Activated naive CD4-positive, alpha-beta T cell treated with anti-CD3 and anti-CD28 coated beads, Interleukin-2, amount 50 U/mL, for 72 hours (primary cell): ENCODE results near the gene DR1. TPM values are rescaled to one million over a fixed set of nuclear protein-coding genes. Genes with fewer than 3 reads are reported as not detected.
"Not testable (repeated sequence)": the region's sequence is repeated elsewhere in the genome, so short reads cannot be mapped to it uniquely, and the experiment has no call there.

ENCODE experiments used
- ATAC-seq, 2 donors: fragments of 150-1000 bp; cut with Tn5 transposase; 2 replicates each; pipeline ENCODE4 v1.10.0; 2021; ENCODE audit warnings: mild to moderate bottlenecking in 2 of 2, moderate library complexity in 2 of 2
- DNase-seq, 2 donors: peaks; one replicate each; pipeline ENCODE4 v3.0.0; 2021 to 2022; ENCODE audit warnings: low spot score in 2 of 2
- H3K27ac Mint-ChIP-seq, 2 donors: one replicate each; pipeline ENCODE4 v1.8.0; 2022; ENCODE audit warnings: mild to moderate bottlenecking in 2 of 2, mixed read lengths in 2 of 2
- H3K36me3 Mint-ChIP-seq, 2 donors: one replicate each; pipeline ENCODE4 v1.8.0; 2022; ENCODE audit warnings: mixed read lengths in 2 of 2
- H3K9me3 Mint-ChIP-seq, 2 donors: one replicate each; pipeline ENCODE4 v1.8.0; 2022; ENCODE audit warnings: mixed read lengths in 2 of 2
- total RNA-seq, 2 donors: library from RNA; stranded (reverse); gene quantifications; one replicate each; pipeline ENCODE4 v1.2.3, GENCODE V29; 2022

Gene DR1
- total RNA-seq, 2 donors from 2014 or later = 78.8 to 93.0 TPM

GRCh38 chr1:93331412-93331811, 14.3 kb upstream of the DR1 start:
- DNase-seq (no peak), ATAC-seq (no peak)
- Mint-ChIP-seq H3K27ac (no peak overlapping the region), H3K36me3 (peaks cover 0 to 2% of the 10 kb centered on the region in 2 donors), H3K9me3 (no peaks in the 10 kb centered on the region)

GRCh38 chr1:93332368-93332767, 13.3 kb upstream of the DR1 start:
- H3K9me3 Mint-ChIP-seq = no peaks in the 10 kb centered on the region
- no peak overlapping the region for H3K27ac Mint-ChIP-seq
- ATAC-seq (no peak), DNase-seq (no peak)
- H3K36me3 Mint-ChIP-seq = peaks cover 0 to 11% of the 10 kb centered on the region in 2 donors

DNA sequence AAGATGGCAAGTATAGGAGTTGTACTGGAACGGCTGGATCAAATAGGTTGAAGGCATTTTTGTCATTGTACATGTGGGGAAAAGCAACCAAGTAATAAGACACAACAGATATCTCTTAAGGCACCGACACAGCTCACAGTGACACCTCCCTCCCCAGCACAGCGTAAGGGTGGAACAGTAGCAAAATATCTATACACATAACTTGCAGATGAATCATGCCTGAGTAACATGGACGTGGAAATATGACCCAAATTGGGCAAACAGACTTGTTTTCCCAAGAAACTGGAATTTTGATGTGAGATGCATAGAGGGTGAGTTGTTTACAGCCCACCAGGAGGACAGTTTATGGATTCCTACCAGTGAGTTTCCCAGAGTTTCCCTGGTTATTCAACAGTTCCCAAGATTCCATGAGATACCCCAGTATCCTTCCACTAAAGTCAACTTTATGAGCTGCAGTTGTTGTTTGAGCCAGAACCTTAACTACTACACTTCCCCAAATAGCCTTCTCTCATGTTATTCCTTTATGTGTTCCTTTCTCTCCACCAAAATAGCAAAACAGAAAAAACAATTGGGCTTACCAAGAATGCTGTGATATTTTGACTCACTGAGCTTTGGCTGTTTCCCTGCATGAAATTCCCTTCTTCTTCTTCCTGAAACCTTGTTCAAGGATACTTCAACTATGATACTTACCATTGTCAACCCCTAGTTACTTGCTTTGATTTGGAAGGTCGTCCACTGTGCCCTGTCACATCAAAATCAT, 7.1 kb upstream of the DR1 start:
- H3K36me3 Mint-ChIP-seq = peaks cover 0 to 27% of the 10 kb centered on the region in 2 donors
- no peaks in the 10 kb centered on the region for H3K9me3 Mint-ChIP-seq

GRCh38 chr1:93339171-93339697, 6.5 kb upstream of the DR1 start:
- DNase-seq = no peak
- H3K36me3 Mint-ChIP-seq = peaks cover 0 to 27% of the 10 kb centered on the region in 2 donors

More for the DNA sequence above, 7.1 kb upstream of the DR1 start:
- H3K27ac Mint-ChIP-seq = no peak overlapping the region
- ATAC-seq (no peak), DNase-seq (no peak)

DNA sequence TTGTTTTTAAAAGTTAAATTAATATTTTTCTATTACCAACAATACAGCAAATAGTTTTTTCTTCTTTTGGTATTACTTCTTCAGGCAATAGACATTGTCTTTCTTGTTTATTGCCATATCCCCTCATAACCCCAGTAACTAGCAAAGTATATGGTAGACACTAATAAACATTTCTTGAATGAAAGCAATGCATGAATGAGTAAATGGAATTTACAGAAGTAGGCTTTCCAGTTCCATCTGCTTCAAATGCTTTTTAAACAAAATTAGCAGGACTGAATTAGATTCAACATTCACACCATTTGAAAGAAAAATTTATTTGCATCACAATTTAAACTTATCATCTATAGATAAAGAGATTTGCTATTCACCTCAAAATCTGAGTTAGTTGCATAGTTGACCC, 5.6 kb upstream of the DR1 start:
- Mint-ChIP-seq H3K36me3 (peaks cover 1 to 27% of the 10 kb centered on the region in 2 donors), H3K27ac (no peak overlapping the region), H3K9me3 (no peaks in the 10 kb centered on the region)
- no peak for DNase-seq
- no peak for ATAC-seq

More at GRCh38 chr1:93339171-93339697, 6.5 kb upstream of the DR1 start:
- ATAC-seq = no peak
- Mint-ChIP-seq H3K9me3 (no peaks in the 10 kb centered on the region), H3K27ac (no peak overlapping the region)

DNA sequence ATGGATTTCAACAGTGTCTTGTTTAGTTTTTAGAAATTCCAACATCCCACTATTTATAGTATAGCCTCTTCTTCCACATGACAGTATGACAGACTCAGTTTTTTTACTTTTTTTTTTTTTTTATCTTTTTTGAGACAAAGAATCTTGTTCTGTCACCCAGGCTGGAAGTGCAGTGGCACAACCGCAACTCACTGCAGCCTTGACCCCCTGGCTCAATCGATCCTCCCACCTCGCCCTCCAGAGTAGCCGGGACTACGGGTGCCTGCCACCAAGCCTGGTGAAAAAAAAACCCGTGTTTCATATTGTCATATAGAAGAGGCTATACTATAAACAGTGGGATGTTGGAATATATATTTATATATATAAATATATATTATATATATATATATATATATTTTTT, 1.2 kb upstream of the DR1 start:
- ATAC-seq = no peak
- DNase-seq = no peak
- H3K9me3 Mint-ChIP-seq = no peaks in the 10 kb centered on the region
- peaks cover 27 to 34% of the 10 kb centered on the region in 2 donors for H3K36me3 Mint-ChIP-seq
- no peak overlapping the region for H3K27ac Mint-ChIP-seq

- no peak for DNase-seq
- Mint-ChIP-seq H3K9me3 (no peaks in the 10 kb centered on the region), H3K27ac (peak overlapping the region; percentile 96 to 97), H3K36me3 (peaks cover 32 to 36% of the 10 kb centered on the region in 2 donors)
- peak; percentile 17 for ATAC-seq
Measured at GRCh38 chr1:93344886-93345632, 648 bp upstream of the DR1 start.

GRCh38 chr1:93346421-93346993, 800 bp downstream of the DR1 start:
- Mint-ChIP-seq H3K9me3 (no peaks in the 10 kb centered on the region), H3K36me3 (peaks cover 36% of the 10 kb centered on the region in 2 donors), H3K27ac (peak overlapping the region; percentile 97 to 99)
- DNase-seq = peak in 1 of 2 donors; percentile 35
- peak; percentile 36 to 53 for ATAC-seq

DNA sequence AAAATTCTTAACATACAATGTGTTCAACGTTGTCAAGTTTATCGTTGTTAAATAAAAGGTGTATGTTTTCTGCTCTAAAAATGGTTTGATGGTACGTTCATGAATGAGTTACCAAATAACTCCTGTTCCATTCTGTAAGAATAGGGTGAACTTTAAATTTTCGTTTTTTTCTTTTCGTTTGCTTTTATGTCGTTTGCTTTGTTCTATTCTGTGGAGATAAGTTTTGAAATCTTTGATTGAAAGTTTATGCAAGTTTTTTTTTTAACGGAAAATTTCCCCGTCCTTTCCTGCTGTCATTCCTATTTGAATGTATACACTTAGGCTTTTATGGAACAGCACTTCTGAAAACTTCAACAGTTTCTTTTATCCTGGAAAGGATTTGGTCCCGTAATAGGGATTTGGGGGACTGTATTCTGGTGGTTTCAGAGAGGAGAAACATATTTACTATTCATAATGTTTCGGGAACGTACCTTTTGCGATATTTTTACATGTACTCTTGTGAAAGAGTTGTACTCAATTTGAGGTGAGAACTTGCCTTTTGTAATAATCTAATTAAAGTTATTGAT, 1.7 kb downstream of the DR1 start:
- peak overlapping the region; percentile 97 to 99 for H3K27ac Mint-ChIP-seq
- DNase-seq = no peak
- ATAC-seq = no peak
- peaks cover 36% of the 10 kb centered on the region in 2 donors for H3K36me3 Mint-ChIP-seq
- no peaks in the 10 kb centered on the region for H3K9me3 Mint-ChIP-seq

DNA sequence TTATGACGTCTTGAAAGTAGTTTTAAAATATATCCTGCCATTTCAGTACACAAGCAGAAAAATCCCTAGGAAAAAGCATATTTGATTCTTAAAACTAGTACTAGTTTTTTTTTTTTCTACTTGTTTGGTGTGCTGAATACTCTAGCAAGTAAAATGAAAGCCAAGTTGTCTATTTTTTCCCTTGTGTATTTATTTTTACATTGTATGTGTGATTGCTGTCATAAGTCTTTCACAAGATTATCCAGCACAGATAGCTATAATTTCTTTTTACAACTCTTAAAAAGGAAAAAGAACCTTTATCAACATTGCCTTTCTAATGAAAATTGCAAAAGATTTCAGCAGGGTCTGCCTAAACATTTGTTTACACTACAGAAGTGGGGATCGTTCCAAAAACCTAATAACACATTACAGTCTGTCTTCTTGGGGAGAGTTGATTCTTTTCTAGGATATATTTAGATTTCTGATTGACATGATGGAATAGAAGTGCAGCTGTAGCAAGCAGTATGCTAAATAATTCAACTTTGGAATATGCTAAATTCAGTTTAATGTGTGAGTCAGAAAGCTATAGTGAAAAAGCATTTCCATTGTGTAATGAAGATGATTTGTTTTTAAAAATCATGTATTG, 2.5 kb downstream of the DR1 start:
- ATAC-seq (no peak), DNase-seq (no peak)
- Mint-ChIP-seq H3K36me3 (peaks cover 36% of the 10 kb centered on the region in 2 donors), H3K27ac (peak overlapping the region; percentile 90 to 97), H3K9me3 (no peaks in the 10 kb centered on the region)

GRCh38 chr1:93349231-93350135, 3.8 kb downstream of the DR1 start:
- peaks cover 36% of the 10 kb centered on the region in 2 donors for H3K36me3 Mint-ChIP-seq
- no peaks in the 10 kb centered on the region for H3K9me3 Mint-ChIP-seq
- ATAC-seq (no peak), DNase-seq (no peak)
- H3K27ac Mint-ChIP-seq = no peak overlapping the region

- H3K27ac Mint-ChIP-seq = peak overlapping the region in 1 of 2 donors; percentile 11
- no peaks in the 10 kb centered on the region for H3K9me3 Mint-ChIP-seq
- ATAC-seq = no peak
- no peak for DNase-seq
- H3K36me3 Mint-ChIP-seq = peaks cover 32 to 37% of the 10 kb centered on the region in 2 donors
Measured at GRCh38 chr1:93350322-93350721, 4.6 kb downstream of the DR1 start.

GRCh38 chr1:93350875-93351274, 5.2 kb downstream of the DR1 start:
- no peak overlapping the region for H3K27ac Mint-ChIP-seq
- no peak for DNase-seq
- H3K9me3 Mint-ChIP-seq = no peaks in the 10 kb centered on the region
- no peak for ATAC-seq
- peaks cover 26 to 42% of the 10 kb centered on the region in 2 donors for H3K36me3 Mint-ChIP-seq

DNA sequence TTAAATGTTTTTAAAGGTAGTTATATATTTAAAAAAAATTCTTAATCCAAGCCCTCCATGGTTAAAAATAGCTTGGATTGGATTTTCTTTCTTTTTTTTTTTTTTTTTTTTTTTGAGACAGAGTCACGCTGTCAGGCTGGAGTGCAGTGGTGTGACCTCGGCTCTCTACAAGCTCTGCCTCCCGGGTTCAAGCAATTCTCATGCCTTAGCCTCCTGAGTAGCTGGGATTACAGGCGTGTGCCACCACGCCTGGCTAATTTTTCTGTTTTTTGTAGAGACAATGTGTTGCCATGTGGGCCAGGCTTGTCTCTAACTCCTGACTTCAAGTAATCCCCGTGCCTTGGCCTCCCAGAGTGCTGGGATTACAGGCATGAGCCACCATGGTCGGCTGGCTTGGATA, 5.6 kb downstream of the DR1 start:
- H3K27ac Mint-ChIP-seq, H3K9me3 Mint-ChIP-seq, DNase-seq, ATAC-seq: not testable (repeated sequence)
- H3K36me3 Mint-ChIP-seq = peaks cover 22 to 39% of the 10 kb centered on the region in 2 donors

DNA sequence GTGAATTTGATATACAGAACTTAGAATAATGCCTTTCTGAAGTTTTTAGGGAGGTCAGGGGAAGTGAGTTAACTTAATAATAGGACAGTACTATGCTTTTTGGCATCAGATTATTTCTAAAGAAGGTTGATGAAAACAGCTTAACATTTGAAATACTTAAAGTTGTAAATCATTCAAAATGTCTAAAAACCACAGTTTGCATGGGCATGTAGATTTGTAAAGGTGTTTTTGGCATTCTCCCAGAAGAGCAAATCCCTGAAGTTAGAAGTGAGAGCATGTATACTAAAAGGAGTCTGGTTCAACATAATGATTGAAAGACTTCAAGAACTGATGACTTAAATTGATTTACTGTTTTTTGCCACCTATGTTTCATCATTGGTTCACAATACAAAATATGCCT, 6.7 kb downstream of the DR1 start:
- Mint-ChIP-seq H3K27ac (peak overlapping the region in 1 of 2 donors; percentile 89), H3K9me3 (no peaks in the 10 kb centered on the region), H3K36me3 (peaks cover 11 to 34% of the 10 kb centered on the region in 2 donors)
- ATAC-seq (no peak), DNase-seq (no peak)
